PFSK-1 (cell line): Measurements from ENCODE around the gene COL4A6.

Source experiments
- POLR2AphosphoS5 ChIP-seq: IDR thresholded peaks from 2 replicates; pipeline ENCODE4 v1.6.1; 2012; ENCODE audit warnings: low read depth, mild to moderate bottlenecking, control low read depth, low read length, moderate library complexity
- TAF1 ChIP-seq: IDR thresholded peaks from 2 replicates; pipeline ENCODE4 v1.6.1; 2012; ENCODE audit warnings: low read length, control low read depth, borderline replicate concordance; ENCODE audit not compliant: insufficient read depth

DNA sequence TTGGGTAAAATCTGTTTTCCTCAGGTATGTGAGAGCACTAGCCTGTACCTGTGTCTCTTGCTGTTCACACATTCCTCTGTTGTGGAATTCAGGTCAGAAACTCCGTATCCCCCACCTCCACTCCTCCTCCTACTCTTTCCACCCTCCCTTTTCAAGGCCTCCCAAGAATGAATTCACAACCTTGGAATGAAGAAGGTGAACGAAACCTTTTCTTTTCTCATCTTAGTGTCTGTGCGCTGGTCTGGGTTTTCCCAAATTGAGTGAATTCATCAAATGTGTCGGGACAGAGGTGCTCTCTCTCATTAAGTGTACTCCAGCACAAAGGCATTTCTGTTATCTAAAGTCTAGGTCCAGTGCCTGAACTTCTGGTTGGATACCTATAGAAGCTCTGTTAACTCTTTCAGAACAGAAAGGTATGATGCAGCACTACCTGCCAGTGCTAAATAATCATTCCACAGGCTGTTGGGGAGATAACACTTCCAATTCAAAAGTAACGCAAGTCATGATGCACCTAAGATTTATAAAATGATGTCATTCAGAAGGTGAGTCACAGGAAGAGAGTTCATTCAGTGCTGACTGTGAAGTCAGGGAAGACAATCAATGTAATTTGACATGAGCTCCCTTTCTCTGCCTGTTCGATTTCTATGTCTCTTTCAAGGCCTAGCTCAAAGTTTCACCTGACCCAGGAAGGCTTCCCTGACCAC, 41.9 kb downstream of the COL4A6 start:
- TF ChIP-seq POLR2AphosphoS5 (no peak), TAF1 (no peak)
